Measurements from ENCODE around the gene STX4.

STX4 gene

DNA sequence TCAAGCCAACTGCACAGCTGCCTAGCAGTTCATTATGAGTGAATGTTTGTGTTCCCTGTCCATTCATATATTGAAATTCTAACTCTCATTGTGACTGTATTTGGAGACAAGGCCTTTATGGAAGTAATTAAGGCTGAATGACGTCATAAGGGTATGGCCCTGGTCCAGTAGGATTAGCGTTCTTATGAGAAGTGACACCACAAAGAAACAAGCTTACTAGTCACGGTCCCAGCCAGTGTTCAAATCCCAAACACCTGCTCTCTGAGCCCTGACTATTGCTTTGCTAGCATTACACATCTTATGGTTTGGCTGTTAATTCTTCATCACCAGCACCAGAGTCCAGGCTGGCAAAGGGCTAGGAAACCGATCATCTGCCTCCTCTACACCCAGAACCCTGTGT lies 38.5 kb downstream of the STX4 start:
- no peak for DNase-seq

DNA sequence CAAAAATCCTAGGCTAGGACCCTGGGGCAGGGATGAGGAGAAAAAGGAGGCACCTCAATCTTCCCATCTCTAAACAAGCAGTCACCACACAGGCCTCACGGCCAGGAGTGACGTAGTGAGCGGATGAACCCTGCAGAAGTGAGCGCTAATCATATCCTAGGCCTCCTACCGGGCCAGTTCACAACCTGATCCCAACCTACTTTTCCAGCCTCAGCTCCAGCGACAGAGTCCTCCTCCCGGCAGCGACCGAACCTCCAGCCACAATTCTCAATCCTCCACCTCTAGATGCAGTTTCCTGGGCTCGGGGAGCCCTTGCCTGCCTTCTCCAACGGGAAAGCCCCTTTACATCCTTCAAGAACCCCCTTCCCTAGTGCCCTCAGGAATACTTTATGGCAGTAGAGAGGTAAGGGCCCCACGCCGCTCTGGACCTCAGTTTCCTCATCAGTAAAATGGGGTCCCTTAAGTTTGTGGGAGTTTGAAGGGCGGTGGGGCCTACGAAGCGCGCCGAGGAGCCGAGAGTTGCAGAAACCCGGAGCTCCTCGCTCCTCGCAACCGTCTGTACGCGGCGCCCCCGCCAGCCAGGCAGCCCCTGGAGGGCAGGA lies 39.3 kb downstream of the STX4 start:
- DNase-seq = no peak

GRCh38 chr16:31073142-31073969 lies 40.0 kb downstream of the STX4 start:
- peak; percentile 95 for DNase-seq

DNA sequence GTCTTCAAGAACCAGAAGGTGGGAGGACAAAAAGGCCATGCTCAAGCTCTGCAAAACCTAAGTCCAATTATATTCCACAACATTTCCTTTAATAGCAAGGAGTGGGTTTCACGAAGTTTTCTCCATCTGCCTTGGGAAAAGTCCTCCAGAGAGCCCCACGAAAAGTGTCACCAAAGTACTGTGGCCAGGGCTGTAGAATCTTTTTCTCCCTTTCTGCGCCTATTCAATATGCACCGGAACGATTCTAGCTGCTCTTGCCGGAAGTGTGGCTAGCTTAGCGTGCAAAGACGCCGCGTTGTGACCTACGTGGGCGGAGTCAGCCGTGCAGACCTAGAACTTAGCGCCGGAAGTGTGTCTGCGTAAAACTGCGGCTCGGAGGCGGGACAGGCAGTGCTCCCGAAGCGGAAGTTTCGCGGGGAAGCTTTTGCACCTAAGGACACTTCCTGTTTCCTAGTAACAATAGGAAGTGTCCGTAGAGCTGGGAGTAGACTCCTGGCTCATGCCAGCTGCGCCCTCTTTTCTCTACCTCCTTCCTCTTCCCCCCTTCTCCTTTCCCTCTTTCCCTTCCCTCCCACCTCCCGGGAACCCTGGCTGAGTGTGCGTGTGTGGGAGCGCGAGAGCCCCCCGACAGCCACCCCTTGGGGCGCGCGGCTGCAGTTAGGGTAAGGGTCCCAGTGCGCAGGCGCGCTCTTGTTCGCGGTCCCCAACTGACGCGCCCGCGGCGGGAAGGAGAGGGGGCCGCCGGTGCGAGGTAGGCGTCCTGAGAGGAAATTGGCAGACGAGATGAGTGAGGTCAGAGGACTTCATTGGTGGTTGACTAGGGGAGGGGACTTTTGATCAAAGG lies 40.8 kb downstream of the STX4 start, which contains the start of the genes ZNF646 and ZNF668:
TSS of gene ZNF646 (plus strand) at position 453 of the 844 bp plus-strand sequence. CDS start 1,903 bp downstream, outside the sequence.
TSS of gene ZNF668 (minus strand) at position 271 of the 844 bp plus-strand sequence. CDS start 9,781 bp downstream, outside the sequence.
- peak; percentile 95 for DNase-seq

DNA sequence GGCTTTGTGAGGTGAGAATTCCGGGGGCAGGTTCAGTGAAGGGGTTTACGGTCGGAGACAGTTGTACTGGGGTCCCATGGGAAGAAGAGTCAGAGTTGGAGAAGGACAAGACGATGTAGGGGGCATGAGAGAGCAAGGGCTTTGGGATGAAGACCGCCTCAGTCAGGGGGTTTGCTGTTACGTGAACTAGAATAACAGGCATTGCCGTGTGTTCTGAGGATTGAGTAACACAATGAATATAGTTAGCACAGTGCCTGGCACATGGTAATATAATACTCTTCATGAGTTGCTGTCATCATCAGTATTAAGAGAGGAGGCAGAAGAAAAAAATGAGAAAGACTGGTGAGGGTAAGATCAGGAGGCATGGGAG lies 41.4 kb downstream of the STX4 start:
- DNase-seq = no peak

DNA sequence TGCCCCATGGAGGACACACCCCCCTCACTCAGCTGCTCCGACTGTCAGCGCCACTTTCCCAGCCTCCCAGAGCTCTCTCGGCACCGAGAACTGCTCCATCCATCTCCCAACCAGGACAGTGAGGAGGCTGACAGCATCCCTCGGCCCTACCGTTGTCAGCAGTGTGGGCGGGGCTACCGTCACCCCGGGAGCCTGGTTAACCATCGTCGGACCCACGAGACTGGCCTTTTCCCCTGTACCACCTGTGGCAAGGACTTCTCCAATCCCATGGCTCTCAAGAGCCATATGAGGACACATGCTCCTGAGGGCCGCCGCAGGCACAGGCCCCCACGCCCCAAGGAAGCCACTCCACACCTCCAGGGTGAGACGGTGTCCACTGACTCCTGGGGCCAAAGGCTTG lies 43.0 kb downstream of the STX4 start:
- DNase-seq = no peak

DNA sequence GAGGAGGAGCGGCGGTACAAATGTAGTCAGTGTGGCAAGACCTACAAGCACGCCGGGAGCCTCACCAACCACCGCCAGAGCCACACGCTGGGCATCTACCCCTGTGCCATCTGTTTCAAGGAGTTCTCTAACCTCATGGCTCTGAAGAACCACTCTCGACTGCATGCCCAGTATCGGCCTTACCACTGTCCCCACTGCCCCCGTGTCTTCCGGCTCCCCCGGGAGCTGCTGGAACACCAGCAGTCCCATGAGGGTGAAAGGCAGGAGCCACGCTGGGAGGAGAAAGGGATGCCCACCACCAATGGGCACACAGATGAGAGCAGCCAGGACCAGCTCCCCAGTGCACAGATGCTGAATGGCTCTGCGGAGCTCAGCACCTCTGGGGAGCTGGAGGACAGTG lies 43.7 kb downstream of the STX4 start:
- no peak for DNase-seq

- DNase-seq = no peak
Measured at GRCh38 chr16:31077592-31078396, 44.4 kb downstream of the STX4 start.

GRCh38 chr16:31078597-31079341 lies 45.4 kb downstream of the STX4 start:
- DNase-seq = no peak

DNA sequence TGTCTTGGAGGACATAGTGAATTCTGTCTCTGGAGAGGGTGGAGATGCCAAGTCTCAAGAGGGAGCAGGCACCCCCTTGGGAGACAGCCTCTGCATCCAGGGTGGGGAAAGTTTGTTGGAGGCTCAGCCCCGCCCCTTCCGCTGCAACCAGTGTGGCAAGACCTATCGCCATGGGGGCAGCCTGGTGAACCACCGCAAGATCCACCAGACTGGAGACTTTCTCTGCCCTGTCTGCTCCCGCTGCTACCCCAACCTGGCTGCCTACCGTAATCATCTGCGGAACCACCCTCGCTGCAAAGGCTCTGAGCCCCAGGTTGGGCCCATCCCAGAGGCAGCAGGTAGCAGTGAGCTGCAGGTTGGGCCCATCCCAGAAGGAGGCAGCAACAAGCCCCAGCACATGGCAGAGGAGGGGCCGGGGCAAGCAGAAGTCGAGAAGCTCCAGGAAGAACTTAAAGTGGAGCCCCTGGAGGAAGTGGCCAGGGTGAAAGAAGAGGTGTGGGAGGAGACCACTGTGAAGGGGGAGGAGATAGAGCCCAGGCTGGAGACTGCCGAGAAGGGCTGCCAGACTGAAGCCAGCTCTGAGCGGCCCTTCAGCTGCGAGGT lies 46.1 kb downstream of the STX4 start:
- no peak for DNase-seq

GRCh38 chr16:31080035-31080629 lies 46.8 kb downstream of the STX4 start:
- no peak for DNase-seq

- DNase-seq = no peak
Measured at GRCh38 chr16:31080756-31081419, 47.5 kb downstream of the STX4 start.

GRCh38 chr16:31081428-31082351 lies 48.3 kb downstream of the STX4 start:
- DNase-seq = no peak

DNA sequence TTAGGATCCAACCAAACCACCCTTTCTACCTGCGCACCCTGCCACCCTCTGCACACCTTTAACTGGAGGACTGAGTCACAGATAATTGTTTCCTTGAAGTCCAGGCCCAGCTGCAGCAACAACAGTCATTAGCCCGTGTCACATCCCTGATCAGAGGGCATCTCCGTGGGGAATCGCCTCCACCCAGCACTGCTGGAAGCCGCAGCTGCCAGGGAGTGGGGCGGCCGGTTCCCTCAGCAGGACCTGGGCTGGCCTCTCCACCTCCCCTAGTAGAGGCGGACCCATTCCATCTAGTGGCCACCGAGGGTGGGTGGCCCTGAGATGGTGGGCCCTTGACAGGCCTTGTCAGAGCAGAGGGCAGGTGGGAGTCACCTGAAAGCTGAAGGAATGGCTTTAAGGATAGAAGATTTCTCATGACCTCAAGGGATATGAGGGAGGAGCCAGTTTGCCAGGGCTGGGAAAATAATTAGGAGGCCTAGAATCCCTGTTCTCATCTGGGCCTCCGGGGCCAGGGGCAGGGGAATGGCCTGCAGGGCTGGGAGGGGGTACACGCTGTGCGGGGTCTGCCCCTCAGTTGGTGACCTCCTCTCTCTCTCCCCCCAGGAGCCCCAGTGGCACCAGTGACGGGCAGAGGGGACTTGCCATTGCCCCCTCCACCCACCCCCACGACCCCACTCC lies 49.1 kb downstream of the STX4 start:
- DNase-seq = no peak

DNA sequence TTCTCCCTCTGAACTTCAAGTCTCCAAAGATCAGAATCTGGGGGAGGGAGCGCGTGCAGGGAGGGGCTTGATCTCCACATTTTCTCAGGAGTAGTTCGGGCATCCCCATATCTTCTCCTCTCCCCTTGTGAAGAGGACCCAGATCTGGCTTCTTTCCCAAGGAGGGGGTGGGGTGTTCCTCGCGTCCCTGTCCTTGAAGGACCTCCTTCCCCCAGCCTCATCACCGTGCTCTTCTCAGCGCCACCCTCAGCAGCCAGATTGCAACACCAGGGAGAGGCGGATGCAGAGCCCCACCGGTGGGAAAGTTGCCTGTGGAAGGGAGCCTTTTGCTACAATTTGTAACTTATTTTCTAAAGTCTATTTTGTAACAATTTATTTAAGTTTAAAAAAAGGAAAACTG lies 49.7 kb downstream of the STX4 start:
- DNase-seq = no peak

GRCh38 chr16:31083556-31083955 lies 50.2 kb downstream of the STX4 start:
- DNase-seq = no peak

GRCh38 chr16:31083981-31084380 lies 50.6 kb downstream of the STX4 start:
- no peak for DNase-seq

DNA sequence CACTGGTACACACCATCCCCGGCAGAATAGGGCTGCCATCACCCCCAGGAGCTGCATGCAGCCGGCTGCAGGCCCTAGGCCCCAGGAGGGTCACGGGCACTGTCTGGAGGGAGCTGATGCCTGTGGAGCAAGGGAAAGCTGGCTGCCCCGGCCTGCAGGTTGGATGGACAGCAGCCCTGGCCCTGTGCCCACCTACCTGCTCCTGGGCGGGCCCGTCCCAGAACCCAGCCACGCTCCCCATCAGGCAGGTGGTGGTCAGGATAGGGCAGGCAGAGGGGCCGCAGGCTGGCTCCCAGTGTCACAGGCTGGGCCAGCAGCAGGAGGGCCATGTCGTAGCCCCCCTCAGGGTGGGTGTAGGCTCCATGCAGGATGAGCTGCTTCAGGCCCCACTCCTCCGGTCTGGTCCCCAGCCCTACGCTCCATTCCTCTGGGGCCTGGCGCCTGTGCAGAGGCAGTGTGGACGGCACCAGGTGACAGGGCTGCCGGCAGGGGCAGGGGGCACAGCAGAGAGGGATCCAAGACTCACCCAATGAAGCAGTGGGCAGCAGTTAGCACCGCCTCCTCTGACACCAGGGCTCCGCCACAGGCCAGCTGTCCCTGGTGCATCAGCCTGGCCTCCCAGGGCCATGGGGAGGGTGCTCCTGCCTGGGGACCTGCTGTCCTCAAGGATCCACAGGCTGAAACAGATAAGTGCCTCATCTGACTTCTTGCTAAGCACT lies 51.4 kb downstream of the STX4 start:
- DNase-seq = no peak
